NOMO-1 treated with DMSO at 0.1 percent for 48 hours (cell line): ENCODE measurements around the gene CFAP57.

Source experiments
- DNase-seq: peaks from one replicate; lab custom pipeline; 2025; ENCODE audit not compliant: unreplicated experiment; lab: John Stamatoyannopoulos, UW

Gene CFAP57

GRCh38 chr1:43293896-43294760, 122.0 kb downstream of the CFAP57 start:
- no peak for DNase-seq

DNA sequence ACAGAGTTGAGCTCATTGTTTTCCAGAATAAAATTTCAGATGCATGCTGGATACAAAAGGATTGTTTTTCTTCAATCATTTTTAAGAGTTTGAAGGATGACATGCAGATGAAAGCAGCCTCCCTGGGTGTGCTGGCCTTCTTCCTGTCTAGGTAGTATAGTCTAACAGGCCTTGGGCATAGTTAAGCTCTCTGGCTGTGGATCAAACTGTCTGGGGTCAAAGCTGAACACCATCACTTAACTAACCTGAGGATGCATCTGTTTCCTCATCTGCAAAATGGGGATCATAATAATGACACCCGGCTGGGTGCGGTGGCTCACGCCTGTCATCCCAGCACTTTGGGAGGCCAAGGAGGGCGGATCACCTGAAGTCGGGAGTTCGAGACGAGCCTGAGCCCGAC, 122.6 kb downstream of the CFAP57 start:
- no peak for DNase-seq

DNA sequence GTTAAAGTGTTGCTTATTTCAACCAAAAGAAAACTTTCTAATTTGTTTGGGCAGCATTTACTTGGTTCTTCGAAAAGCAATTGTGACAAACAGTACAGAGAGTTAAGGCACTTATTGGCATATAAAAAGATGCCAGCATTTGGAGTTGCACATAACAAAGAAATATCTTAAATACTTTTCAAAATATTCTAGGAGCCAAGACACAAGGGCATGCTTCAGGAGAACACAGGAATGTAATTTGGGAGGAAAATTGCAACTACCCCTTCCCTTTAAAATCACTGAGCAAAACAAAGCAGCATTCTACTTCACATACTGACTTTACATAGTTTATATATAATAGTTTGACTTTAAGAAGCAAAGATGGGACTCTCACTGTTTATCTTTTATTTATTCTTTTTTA, 124.1 kb downstream of the CFAP57 start:
- no peak for DNase-seq

DNA sequence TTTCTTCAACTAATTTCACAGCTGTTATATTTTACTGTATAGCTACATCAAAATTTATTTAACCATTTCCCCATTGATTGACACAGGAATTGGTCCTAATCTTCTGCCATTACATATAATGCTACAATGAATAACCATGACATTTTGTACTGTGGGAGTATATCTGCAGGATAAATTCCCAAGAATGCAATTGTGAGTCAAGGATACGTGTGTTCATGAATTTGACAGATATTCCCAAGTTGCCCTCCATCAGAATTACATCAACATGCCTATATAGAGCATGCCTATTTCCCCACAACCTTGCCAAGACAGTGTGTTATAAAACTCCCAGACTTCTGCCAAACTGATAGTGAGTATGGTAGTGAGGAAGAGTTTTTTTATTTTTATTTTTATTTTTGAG, 125.9 kb downstream of the CFAP57 start:
- no peak for DNase-seq

DNA sequence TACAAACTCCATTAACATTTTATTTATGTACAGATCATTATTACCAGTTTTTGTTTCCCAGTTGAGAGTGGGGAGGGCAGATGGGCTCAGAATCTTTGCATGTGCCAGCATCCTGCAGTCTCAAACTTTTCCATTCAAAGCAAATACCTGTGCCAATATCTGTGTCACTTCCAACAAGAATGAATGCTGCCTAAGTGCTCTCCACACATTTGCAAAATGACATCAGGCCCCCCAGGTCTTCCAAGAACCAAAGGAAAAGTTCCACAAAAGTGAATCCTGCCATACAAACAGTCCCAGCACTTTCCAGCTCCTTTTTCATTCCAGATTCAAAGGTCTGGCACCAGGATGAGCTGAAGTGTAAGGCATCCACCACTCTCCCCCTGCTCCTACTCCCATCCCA, 127.0 kb downstream of the CFAP57 start:
- DNase-seq, result no peak

- no peak for DNase-seq
These were observed 128.4 kb downstream of the CFAP57 start, which contains the start of gene TIE1 for GRCh38 chr1:43300378-43301094. TIE1 (plus strand) TSS chr1:43300982; CDS start chr1:43301072, 90 bp downstream.

- no peak for DNase-seq
These were observed 130.1 kb downstream of the CFAP57 start for GRCh38 chr1:43302201-43302600.

DNA sequence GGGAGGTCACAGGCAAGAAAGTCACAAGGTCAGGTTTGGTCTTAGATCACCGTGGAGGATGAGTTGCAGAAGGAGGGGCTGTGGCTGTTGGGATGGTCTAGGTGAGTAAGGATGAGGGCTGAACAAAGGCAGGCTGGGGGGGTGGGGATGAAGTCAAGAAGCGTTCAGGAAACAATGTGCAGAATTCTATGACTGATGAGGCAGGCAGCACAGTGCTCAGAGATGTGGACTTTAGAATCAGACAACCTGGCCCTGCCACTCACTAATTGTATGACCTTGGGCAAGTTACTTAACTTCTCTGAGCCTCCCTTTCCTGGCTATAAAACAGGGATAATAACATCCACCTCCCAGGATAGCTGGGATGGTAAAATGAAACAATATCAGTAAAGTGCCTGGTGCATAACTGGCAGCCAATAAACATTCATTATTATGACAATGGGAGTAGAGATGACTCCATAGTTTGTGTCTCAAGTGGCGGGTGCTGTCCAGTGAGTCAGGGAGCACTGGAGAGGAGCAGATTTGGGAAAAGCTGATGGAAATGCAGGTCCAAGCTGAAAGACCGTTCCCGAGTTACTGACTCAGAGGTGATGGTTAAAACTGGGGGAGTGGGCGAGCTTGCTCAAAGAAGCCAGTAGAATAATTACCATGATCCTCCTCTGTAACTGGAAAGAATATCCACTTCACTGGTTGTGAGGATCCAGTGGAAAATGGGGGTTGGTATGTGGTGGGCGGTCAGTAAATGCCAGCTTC, 130.8 kb downstream of the CFAP57 start:
- DNase-seq, result no peak

DNA sequence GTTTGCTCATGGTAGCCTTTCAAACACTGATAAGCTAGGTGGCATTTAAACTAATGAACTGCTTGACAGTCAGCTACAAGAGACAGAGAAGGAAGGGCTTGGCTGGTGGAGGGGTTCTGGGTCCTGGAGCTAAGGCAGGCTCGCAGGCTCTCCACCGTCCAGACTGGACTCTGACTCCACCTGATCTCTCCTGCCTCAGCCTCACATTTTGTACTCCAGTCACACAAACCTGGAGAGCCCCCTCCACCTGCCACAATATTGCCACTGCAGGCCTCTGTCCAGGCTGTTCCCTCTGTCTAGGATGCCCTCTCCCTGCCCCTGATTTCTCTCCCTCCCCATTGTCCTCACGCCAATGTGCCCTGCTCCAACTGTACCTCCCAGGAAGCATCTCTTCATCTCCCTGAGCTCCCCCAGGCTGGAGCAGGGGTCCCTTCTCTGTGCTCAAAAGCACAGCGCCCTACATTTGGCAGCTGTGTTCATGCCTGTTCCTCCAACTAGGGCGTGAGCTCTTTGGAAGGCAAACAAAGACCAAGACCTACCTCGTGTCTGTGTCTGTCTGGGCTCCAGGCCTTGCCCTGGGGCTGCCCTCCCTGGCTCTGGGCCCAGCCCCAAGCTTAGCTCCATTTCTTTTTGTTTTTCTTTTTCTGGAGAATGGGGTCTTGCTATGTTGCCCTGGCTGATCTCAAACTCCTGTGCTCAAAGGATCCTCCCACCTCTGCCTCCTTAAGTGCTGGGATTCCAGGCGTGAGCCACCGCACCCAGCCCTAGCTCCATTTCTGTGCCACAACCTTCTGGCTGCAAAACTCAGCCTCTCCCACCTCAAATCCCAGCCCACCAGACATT, 131.6 kb downstream of the CFAP57 start:
- DNase-seq, result no peak
